Fibroblast of gingiva (primary cell): Measurements from ENCODE around the gene A4GALT.

Experiments used
- DNase-seq: peaks from one replicate; pipeline ENCODE4 v3.0.0-alpha.2; 2011; ENCODE audit warnings: low read depth

The A4GALT gene

GRCh38 chr22:42648368-42649245 lies 72.1 kb downstream of the A4GALT start:
- peak; percentile 51 for DNase-seq

DNA sequence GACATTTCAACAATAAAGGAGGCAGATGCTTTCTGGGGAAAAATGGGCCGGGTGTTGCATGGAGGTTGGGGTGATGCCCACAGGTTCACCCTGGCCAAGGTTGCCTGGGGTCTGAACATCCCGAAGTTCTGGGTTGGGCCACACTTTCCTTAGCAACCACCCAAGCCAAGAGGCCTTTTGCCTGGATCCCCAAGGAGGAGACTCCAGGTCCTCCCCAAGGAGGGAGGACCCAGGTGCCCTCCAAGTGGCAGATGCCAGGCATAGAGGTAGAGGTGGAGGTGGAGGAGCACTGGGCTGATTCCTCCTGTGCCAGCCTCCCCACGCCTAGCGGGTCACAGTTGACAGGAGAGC lies 72.7 kb downstream of the A4GALT start:
- DNase-seq = no peak

DNA sequence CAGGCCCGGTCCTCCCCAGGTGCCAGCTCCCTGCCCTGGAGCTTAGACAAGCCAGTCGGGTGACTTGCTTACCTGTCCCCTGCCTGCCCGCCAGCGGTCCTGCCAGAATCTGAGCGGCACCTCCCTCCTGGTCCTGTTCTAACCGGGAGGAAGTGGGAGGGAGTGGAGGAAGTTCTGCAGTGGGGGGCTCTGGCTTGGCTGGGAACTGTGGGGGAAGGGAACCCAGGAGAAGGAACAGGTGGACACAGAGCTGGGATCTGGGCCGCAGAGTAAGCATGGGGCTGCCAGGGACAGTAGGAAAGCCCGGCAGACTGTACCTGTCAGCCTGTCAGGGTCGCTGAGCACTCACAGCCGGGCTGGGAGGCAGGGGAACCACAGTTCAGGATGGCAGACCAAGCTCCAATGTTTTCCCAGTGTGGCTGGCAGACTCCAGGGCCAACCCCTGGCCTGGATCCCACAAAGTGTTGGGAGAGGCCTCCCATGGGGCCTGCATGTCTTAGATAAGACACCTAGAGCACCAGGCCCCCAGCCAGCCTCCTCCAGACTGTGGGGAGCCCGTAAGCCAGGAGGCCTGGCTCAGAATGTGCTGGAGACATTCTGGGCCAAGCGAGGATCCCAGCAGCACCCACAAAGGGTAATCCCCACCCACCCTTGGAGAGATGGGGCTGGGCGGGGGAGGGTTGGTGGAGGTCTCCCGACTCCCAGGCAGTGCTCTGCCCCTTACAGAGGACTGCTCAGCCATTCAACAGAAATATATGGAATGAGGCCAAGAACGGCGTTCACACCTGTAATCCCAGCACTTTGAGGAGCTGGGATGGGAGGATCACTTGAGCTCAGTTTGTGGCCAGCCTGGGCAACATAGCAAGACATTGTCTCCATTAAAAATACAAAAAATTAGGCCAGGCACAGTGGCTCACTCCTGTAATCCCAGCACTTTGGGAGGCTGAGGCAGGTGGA lies 73.8 kb downstream of the A4GALT start:
- DNase-seq = no peak

GRCh38 chr22:42645938-42646568 lies 74.6 kb downstream of the A4GALT start:
- no peak for DNase-seq

GRCh38 chr22:42645341-42645937 lies 75.2 kb downstream of the A4GALT start:
- DNase-seq = no peak

DNA sequence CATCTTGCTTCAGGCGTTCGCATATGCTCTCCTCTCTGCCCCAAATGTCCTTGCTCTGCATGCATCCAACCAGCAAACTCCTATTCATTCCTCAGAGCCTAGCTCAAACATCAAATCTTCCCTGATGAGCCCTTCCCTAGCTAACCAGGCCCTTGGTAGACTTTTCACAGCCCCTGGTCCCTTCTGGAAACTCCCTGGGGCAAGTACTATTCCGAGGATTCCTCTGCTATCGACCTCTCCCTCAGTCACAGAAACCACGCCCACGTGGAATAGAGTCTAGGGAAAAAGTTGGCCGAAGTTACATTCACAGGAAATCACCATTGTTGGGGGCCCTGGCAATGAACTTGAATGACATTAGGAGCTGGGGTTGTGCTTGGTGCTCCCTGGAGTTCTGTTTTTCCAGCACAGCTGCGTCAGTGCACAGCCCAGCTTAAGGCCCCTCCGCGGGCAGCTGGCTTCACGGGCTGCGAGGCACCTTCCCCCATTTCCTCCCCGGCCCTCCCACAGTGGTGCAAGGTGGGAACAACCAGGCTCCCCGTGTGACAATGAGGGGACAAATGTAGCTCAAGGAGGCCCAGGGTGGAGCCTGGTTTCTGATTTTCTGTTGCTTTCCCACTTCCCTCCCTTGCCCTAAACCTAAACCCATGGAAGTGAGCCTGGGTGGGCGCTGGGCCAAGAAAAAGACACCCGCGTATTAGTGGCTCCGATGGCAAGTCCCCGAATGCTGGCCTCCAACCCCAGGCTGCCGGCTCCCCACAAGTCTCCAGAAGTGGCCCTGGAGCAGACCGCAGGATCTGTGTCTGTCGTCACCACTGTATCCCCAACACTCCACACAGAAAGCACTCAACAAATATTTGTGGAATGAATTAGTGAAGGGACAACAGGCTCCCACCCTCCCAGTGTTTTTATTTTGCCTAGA lies 76.0 kb downstream of the A4GALT start:
- no peak for DNase-seq

DNA sequence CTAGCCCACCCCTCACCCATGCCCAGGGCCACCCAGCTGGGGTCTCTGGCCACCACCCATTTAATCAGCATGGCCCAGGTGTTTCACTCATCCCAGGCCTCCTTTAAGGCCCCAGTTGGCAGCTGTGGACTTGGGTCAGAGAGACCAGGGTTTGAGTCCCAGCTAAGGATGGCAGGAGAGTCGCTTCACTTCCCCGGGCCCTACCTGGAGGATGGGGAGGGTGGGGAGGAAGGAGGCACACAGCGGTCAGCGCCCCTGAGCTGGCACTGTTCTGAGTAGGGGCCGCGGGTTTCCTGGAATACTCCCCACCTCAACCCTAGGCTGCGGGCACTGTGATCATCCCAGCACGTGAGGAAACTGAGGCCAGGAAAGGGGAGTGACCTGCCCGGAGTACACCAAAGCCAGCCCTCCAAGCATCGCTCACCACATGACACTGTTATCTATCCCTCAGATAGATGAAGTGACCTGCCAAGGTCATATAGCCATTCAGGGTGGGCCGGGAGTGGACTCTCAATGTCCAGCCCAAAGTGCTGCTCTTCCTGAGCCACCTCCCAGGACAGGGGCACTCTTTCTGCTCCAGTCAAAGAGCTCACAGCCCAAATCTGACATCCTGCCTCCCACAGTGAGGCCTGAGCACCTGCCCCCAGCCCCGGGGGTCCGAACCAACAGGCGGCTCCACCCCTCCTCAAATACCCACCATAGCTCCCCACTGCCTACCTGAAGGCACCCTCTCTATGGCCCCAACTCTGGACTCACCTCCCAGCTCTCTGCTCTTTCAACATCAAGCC lies 76.8 kb downstream of the A4GALT start:
- no peak for DNase-seq

GRCh38 chr22:42642806-42643633 lies 77.7 kb downstream of the A4GALT start:
- DNase-seq = no peak
